Neuronal stem cell (in vitro differentiated cells): ENCODE results near the gene ACTN4.

ENCODE experiments used
- DNase-seq: peaks from one replicate; pipeline ENCODE4 v3.0.0-alpha.2; 2013; ENCODE audit warnings: low spot score
- H2AFZ ChIP-seq: one replicate; pipeline ENCODE4 v1.6.1; 2013; ENCODE audit warnings: mild to moderate bottlenecking, low read length, inconsistent platforms
- H2AK5ac ChIP-seq: 2 replicates; pipeline ENCODE4 v1.6.1; 2013; ENCODE audit warnings: low read depth, mild to moderate bottlenecking, inconsistent platforms, low read length, moderate library complexity, mixed read lengths
- H2BK120ac ChIP-seq: 2 replicates; pipeline ENCODE4 v1.6.1; 2013; ENCODE audit warnings: low read depth, mild to moderate bottlenecking, inconsistent platforms, low read length, moderate library complexity, mixed read lengths
- H2BK12ac ChIP-seq: one replicate; pipeline ENCODE4 v1.6.1; 2013; ENCODE audit warnings: low read length, inconsistent platforms
- H2BK15ac ChIP-seq: 2 replicates; pipeline ENCODE4 v1.6.1; 2013; ENCODE audit warnings: mild to moderate bottlenecking, low read length, inconsistent platforms, mixed read lengths
- H2BK5ac ChIP-seq: one replicate; pipeline ENCODE4 v1.6.1; 2013; ENCODE audit warnings: inconsistent platforms, mild to moderate bottlenecking, low read length, moderate library complexity
- H3K14ac ChIP-seq: one replicate; pipeline ENCODE4 v1.6.1; 2013; ENCODE audit warnings: low read length, inconsistent platforms
- H3K18ac ChIP-seq: 2 replicates; pipeline ENCODE4 v1.6.1; 2013; ENCODE audit warnings: low read length, inconsistent platforms
- H3K23ac ChIP-seq: 2 replicates; pipeline ENCODE4 v1.6.1; 2013; ENCODE audit warnings: low read depth, mild to moderate bottlenecking, mixed read lengths, low read length, inconsistent platforms; ENCODE audit not compliant: poor library complexity
- H3K27ac ChIP-seq: replicated peaks from 3 replicates; pipeline ENCODE4 v1.5.1; 2013; ENCODE audit warnings: low read length, inconsistent platforms
- H3K27me3 ChIP-seq, 3 experiments: 2 replicates each; pipeline ENCODE4 v1.6.1; 2013; ENCODE audit warnings: low read length in 3 of 3, mild to moderate bottlenecking in 2 of 3, inconsistent platforms in 1 of 3, low read depth in 1 of 3, mixed read lengths in 1 of 3, moderate library complexity in 1 of 3; ENCODE audit not compliant: control insufficient read depth in 3 of 3, insufficient read depth in 3 of 3
- H3K36me3 ChIP-seq, 2 donors: replicated peaks in 1 of 2; 2 replicates each; pipeline ENCODE4 v1.6.1; 2013; ENCODE audit warnings: low read length in 2 of 2; ENCODE audit not compliant: control insufficient read depth in 2 of 2, insufficient read depth in 2 of 2
- H3K4ac ChIP-seq: 2 replicates; pipeline ENCODE4 v1.6.1; 2013; ENCODE audit warnings: inconsistent platforms, mild to moderate bottlenecking, low read length, moderate library complexity
- H3K4me1 ChIP-seq, 2 donors: 1 replicate in 1 of 2; 2 replicates in 1 of 2; pipeline ENCODE4 v1.6.1; 2013; ENCODE audit warnings: low read length in 2 of 2, low read depth in 1 of 2; ENCODE audit not compliant: control insufficient read depth in 2 of 2, insufficient read depth in 1 of 2
- H3K4me2 ChIP-seq: one replicate; pipeline ENCODE4 v1.6.1; 2013; ENCODE audit warnings: mild to moderate bottlenecking, low read length, inconsistent platforms; ENCODE audit not compliant: insufficient read depth, poor library complexity, severe bottlenecking
- H3K4me3 ChIP-seq, 2 donors: 2 replicates each; pipeline ENCODE4 v1.5.1; 2013; ENCODE audit warnings: low read length in 2 of 2, mild to moderate bottlenecking in 2 of 2, inconsistent platforms in 1 of 2, moderate library complexity in 1 of 2
- H3K79me1 ChIP-seq: one replicate; pipeline ENCODE4 v1.6.1; 2013; ENCODE audit warnings: low read depth, mild to moderate bottlenecking, inconsistent platforms, low read length, moderate library complexity
- H3K9ac ChIP-seq: one replicate; pipeline ENCODE4 v1.6.1; 2013; ENCODE audit warnings: mild to moderate bottlenecking, low read depth, low read length, inconsistent platforms; ENCODE audit not compliant: poor library complexity
- H3K9me3 ChIP-seq, 2 donors: replicated peaks in 1 of 2; 2 replicates each; pipeline versions ENCODE3 to v1.6.1; 2013; ENCODE audit warnings: low read length in 2 of 2, mild to moderate bottlenecking in 2 of 2, inconsistent platforms in 1 of 2, low read depth in 1 of 2, mixed read lengths in 1 of 2, moderate library complexity in 1 of 2; ENCODE audit not compliant: control insufficient read depth in 2 of 2, insufficient read depth in 1 of 2
- H4K8ac ChIP-seq: one replicate; pipeline ENCODE4 v1.6.1; 2013; ENCODE audit warnings: low read depth, mild to moderate bottlenecking, inconsistent platforms, low read length, moderate library complexity
- H4K91ac ChIP-seq: one replicate; pipeline ENCODE4 v1.6.1; 2013; ENCODE audit warnings: low read length, low read depth, mild to moderate bottlenecking, inconsistent platforms; ENCODE audit not compliant: poor library complexity
- WGBS, 2 donors: extraction: QIAGEN DNeasy Blood & Tissue Kit; methylation state at CpG; one replicate each; pipeline ENCODE4 v1.1.7; 2013; ENCODE audit warnings: missing lambda C conversion rate in 2 of 2, mixed read lengths in 1 of 2; ENCODE audit not compliant: insufficient read length in 2 of 2, insufficient replicate concordance in 1 of 2; ENCODE audit errors: extremely low coverage in 2 of 2; 5-methylcytosine and 5-hydroxymethylcytosine counted together

ACTN4 gene

GRCh38 chr19:38733241-38733492 lies 85.7 kb downstream of the ACTN4 start:
- H3K9ac ChIP-seq: no peak overlapping the region
- peaks cover 0 to 13% (median 5%) of the 10 kb centered on the region in 3 experiments for H3K27me3 ChIP-seq
- no peak overlapping the region for H3K23ac ChIP-seq
- peaks cover 27 to 36% of the 10 kb centered on the region in 2 donors for H3K36me3 ChIP-seq
- H4K91ac ChIP-seq: peak overlapping the region; percentile 9
- H2BK12ac ChIP-seq: no peak overlapping the region
- no peak overlapping the region for H3K27ac ChIP-seq
- no peak for DNase-seq
- no peak overlapping the region for H3K4me2 ChIP-seq
- peak overlapping the region; percentile 11 for H3K18ac ChIP-seq
- no peak overlapping the region for H3K14ac ChIP-seq
- H3K4me1 ChIP-seq: peaks cover 0 to 8% of the 10 kb centered on the region in 2 donors
- H3K79me1 ChIP-seq: peaks cover 2% of the 10 kb centered on the region
- no peak overlapping the region for H2AK5ac ChIP-seq
- H3K4ac ChIP-seq: no peak overlapping the region
- no peak overlapping the region for H4K8ac ChIP-seq
- H2BK120ac ChIP-seq: no peak overlapping the region
- no peaks in the 10 kb centered on the region for H3K9me3 ChIP-seq
- peak overlapping the region; percentile 2 for H2BK15ac ChIP-seq
- WGBS, 2 donors: no CpG with 5 or more reads among the region's 1 CpG
- H2AFZ ChIP-seq: no peak overlapping the region
- H2BK5ac ChIP-seq: no peak overlapping the region
- no peak overlapping the region for H3K4me3 ChIP-seq

DNA sequence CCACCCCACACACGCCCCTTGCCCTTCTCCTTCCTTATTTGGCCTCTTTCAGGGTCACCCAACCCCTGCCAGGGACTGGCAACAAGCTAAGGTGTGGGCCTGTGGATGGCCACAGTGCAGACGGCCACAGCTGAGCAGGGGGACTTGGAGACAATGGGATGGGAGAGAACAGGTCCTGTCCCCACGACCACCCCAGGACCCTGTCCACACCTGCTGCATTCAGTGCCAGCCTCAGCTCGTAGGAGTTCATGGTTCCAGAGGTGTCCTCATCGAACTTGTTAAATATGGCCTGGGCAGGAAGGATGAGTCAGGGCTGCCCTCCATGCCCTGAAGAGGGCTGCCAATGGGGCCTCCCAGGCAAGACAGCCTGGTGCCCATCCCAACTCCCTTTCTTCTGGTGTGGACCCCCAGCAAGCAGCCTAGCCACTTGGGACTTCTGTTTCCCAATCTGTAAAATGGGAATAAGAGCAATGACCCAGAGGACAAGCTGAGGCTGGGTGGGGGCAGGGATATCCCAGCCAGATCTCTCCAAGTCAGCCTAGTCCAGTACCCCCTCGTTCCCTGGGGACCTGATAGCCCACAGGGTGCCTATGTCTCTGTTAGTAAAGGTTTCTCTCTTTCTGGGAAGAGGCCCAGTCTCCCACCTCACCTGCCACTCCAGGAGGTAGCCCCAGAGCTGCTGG lies 86.2 kb downstream of the ACTN4 start:
- Histone ChIP-seq H4K8ac (no peak overlapping the region), H3K4me2 (no peak overlapping the region), H3K4me3 (no peak overlapping the region), H3K18ac (no peak overlapping the region), H2BK120ac (no peak overlapping the region), H3K9me3 (no peaks in the 10 kb centered on the region), H4K91ac (peak overlapping the region; percentile 9), H2BK15ac (peak overlapping the region; percentile 2), H2BK12ac (peak overlapping the region; percentile 84), H2AFZ (no peak overlapping the region), H3K27me3 (peaks cover 0 to 17% (median 8%) of the 10 kb centered on the region in 3 experiments), H3K36me3 (peaks cover 25 to 32% of the 10 kb centered on the region in 2 donors), H2AK5ac (peak overlapping the region; percentile 42), H3K23ac (no peak overlapping the region), H3K79me1 (peaks cover 2% of the 10 kb centered on the region), H3K14ac (no peak overlapping the region), H2BK5ac (no peak overlapping the region), H3K27ac (peak overlapping the region; percentile 9), H3K4ac (no peak overlapping the region), H3K9ac (no peak overlapping the region), H3K4me1 (peaks cover 0 to 8% of the 10 kb centered on the region in 2 donors)
- no peak for DNase-seq
- no CpG with 5 or more reads among the region's 6 CpGs for WGBS, 2 donors

DNA sequence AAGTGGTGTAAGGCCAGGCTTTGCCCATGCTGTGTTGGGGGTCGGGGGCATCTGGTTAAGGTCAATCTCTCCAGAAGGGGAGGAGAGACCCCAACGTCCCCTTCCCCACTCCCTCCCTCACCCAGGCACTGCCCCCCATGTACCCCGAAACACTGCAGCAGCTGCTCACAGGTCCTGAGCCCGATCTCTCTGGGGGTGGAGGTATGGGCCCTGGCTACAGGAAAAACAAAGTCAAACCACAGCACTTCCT lies 86.7 kb downstream of the ACTN4 start:
- WGBS, 2 donors: no CpG with 5 or more reads among the region's 4 CpGs

GRCh38 chr19:38734426-38735256 lies 87.2 kb downstream of the ACTN4 start:
- no peak overlapping the region for H2BK120ac ChIP-seq
- peak overlapping the region; percentile 51 for H2BK15ac ChIP-seq
- H3K4ac ChIP-seq: no peak overlapping the region
- no peak overlapping the region for H4K8ac ChIP-seq
- H3K4me2 ChIP-seq: no peak overlapping the region
- no peak overlapping the region for H3K9ac ChIP-seq
- peak overlapping the region; percentile 16 for H3K27ac ChIP-seq
- H3K14ac ChIP-seq: no peak overlapping the region
- no peak overlapping the region for H2BK5ac ChIP-seq
- H3K4me3 ChIP-seq: no peak overlapping the region
- no peak overlapping the region for H2BK12ac ChIP-seq
- peak overlapping the region; percentile 39 for H3K18ac ChIP-seq
- no peaks in the 10 kb centered on the region for H3K9me3 ChIP-seq
- no peaks in the 10 kb centered on the region for H3K79me1 ChIP-seq
- H3K27me3 ChIP-seq: peaks cover 0 to 18% (median 8%) of the 10 kb centered on the region in 3 experiments
- peaks cover 19 to 24% of the 10 kb centered on the region in 2 donors for H3K36me3 ChIP-seq
- H2AK5ac ChIP-seq: peak overlapping the region; percentile 59
- peak overlapping the region; percentile 18 for H3K23ac ChIP-seq
- no CpG with 5 or more reads among the region's 13 CpGs for WGBS, 2 donors
- peak overlapping the region; percentile 8 for H2AFZ ChIP-seq
- no peak overlapping the region for H4K91ac ChIP-seq
- H3K4me1 ChIP-seq: peaks cover 0 to 8% of the 10 kb centered on the region in 2 donors
- DNase-seq: no peak

More for the DNA sequence above, 86.7 kb downstream of the ACTN4 start:
- DNase-seq: no peak
- no peak overlapping the region for H4K8ac ChIP-seq
- H3K9me3 ChIP-seq: no peaks in the 10 kb centered on the region
- peaks cover 1% of the 10 kb centered on the region for H3K79me1 ChIP-seq
- H2AFZ ChIP-seq: no peak overlapping the region
- H3K23ac ChIP-seq: no peak overlapping the region
- H3K4me1 ChIP-seq: peaks cover 0 to 8% of the 10 kb centered on the region in 2 donors
- no peak overlapping the region for H3K14ac ChIP-seq
- H3K18ac ChIP-seq: no peak overlapping the region
- H3K9ac ChIP-seq: no peak overlapping the region
- no peak overlapping the region for H3K27ac ChIP-seq
- H4K91ac ChIP-seq: no peak overlapping the region
- H3K4me3 ChIP-seq: no peak overlapping the region
- no peak overlapping the region for H2BK120ac ChIP-seq
- no peak overlapping the region for H2BK5ac ChIP-seq
- peak overlapping the region; percentile 59 for H2AK5ac ChIP-seq
- no peak overlapping the region for H3K4me2 ChIP-seq
- H3K36me3 ChIP-seq: peaks cover 22 to 27% of the 10 kb centered on the region in 2 donors
- H2BK15ac ChIP-seq: no peak overlapping the region
- H3K4ac ChIP-seq: no peak overlapping the region
- no peak overlapping the region for H2BK12ac ChIP-seq
- H3K27me3 ChIP-seq: peaks cover 0 to 18% (median 8%) of the 10 kb centered on the region in 3 experiments
